ENCODE results near the gene ZFAND6. TPM values are rescaled to one million over a fixed set of nuclear protein-coding genes. Genes with fewer than 3 reads are reported as not detected.

The ZFAND6 gene
- total RNA-seq, 2 experiments from 2014 or later = 86.2 to 122 TPM

GRCh38 chr15:80120636-80121035 is 61.2 kb downstream of the ZFAND6 start:
- no peaks in the 10 kb centered on the region for H3K9me3 ChIP-seq (ENCODE audit: low read length)
- CTCF ChIA-PET (ENCODE audit: unreplicated experiment) = no interaction called here
- no peaks in the 10 kb centered on the region for H3K9me2 ChIP-seq (ENCODE audit: insufficient read depth, low read length)
- H3K4me2 ChIP-seq (ENCODE audit: low read length) = no peak overlapping the region
- H2AFZ ChIP-seq (ENCODE audit: low read length) = no peak overlapping the region
- no peak overlapping the region for H3K27ac ChIP-seq (ENCODE audit: low read depth, low read length, poor library complexity, severe bottlenecking)
- no TSS peak for BruUV-seq (replicated peaks)
- H3K36me3 ChIP-seq (ENCODE audit: insufficient read depth, low read length) = peaks cover 51% of the 10 kb centered on the region
- POLR2A ChIA-PET = interaction anchor here (0.5 to 1.0 kb wide), 2 partner anchors 16 to 28 kb away, joined by 3 read pairs; no protein-coding TSS in a partner anchor
- H3K79me2 ChIP-seq (ENCODE audit: insufficient read depth, low read depth, low read length) = peaks cover 28% of the 10 kb centered on the region; the same call in 1 of the 2 replicates
- 0 out of 2 replicates have a peak, but pooled peaks cover 4% of the 10 kb centered on the region for H4K20me1 ChIP-seq (ENCODE audit: insufficient read depth, low read length)
- TF ChIP-seq CTCF (conservative IDR thresholded peaks at IDR 0.05; ENCODE audit: low read length) (no peak), EZH2phosphoT487 (IDR thresholded peaks at IDR 0.05; ENCODE audit: borderline replicate concordance, low read depth, low read length) (no peak)
- no peak for DNase-seq (ENCODE audit: low spot score)
- intact Hi-C loops (cut with micrococcal nuclease; ENCODE audit: unreplicated experiment) = no loop called here
- H3K4me3 ChIP-seq (ENCODE audit: low read depth, low read length, poor library complexity, severe bottlenecking) = no peak overlapping the region
- H3K4me1 ChIP-seq (ENCODE audit: insufficient read depth, low read length, poor library complexity, severe bottlenecking) = no peaks in the 10 kb centered on the region

DNA sequence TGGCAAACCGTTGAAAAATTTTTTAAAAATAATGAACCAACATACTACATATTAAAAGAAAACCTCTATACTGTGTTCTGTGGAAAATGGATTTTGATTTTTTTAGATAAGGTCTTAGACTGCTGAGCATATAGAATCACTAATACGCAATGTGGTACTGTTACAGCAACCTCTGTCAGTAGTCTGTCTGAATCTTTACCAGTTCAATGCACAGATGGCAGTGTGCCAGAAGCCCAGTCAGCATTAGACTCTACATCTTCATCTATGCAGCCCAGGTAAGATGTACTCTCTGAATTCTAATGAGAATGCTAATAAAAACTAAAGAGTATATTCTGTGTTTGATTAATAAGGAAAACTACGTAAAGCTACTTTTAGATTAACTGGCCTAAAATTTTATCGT is 62.1 kb downstream of the ZFAND6 start:
- 0 out of 2 replicates have a peak, but pooled peaks cover 4% of the 10 kb centered on the region for H4K20me1 ChIP-seq (ENCODE audit: insufficient read depth, low read length)

More for the DNA sequence above, 62.1 kb downstream of the ZFAND6 start:
- no peak overlapping the region for H3K4me3 ChIP-seq (ENCODE audit: low read depth, low read length, poor library complexity, severe bottlenecking)
- no peak for DNase-seq (ENCODE audit: low spot score)
- ChIA-PET POLR2A (interaction anchor here (1.0 kb wide), 1 partner anchor 16 kb away, joined by 3 read pairs; no protein-coding TSS in a partner anchor), CTCF (ENCODE audit: unreplicated experiment) (no interaction called here)
- H3K27ac ChIP-seq (ENCODE audit: low read depth, low read length, poor library complexity, severe bottlenecking) = no peak overlapping the region
- H3K9me3 ChIP-seq (ENCODE audit: low read length) = no peaks in the 10 kb centered on the region
- TF ChIP-seq EZH2phosphoT487 (IDR thresholded peaks at IDR 0.05; ENCODE audit: borderline replicate concordance, low read depth, low read length) = no peak
- no peak for TF ChIP-seq CTCF (conservative IDR thresholded peaks at IDR 0.05; ENCODE audit: low read length)
- H2AFZ ChIP-seq (ENCODE audit: low read length) = no peak overlapping the region
- peaks cover 60% of the 10 kb centered on the region for H3K36me3 ChIP-seq (ENCODE audit: insufficient read depth, low read length)
- peaks cover 19% of the 10 kb centered on the region; the same call in 1 of the 2 replicates for H3K79me2 ChIP-seq (ENCODE audit: insufficient read depth, low read depth, low read length)
- no TSS peak for BruUV-seq (replicated peaks)
- H3K9me2 ChIP-seq (ENCODE audit: insufficient read depth, low read length) = no peaks in the 10 kb centered on the region
- intact Hi-C loops (cut with micrococcal nuclease; ENCODE audit: unreplicated experiment) = no loop called here
- H3K4me1 ChIP-seq (ENCODE audit: insufficient read depth, low read length, poor library complexity, severe bottlenecking) = no peaks in the 10 kb centered on the region
- H3K4me2 ChIP-seq (ENCODE audit: low read length) = no peak overlapping the region

Measured in OCI-LY7 (cell line).